Stromal cell of bone marrow (primary cell): ENCODE data around the gene ADTRP.
A peak's percentile ranks its signal among the peaks of the same experiment; 100 is the strongest.

ENCODE experiments used
- DNase-seq: peaks from one replicate; pipeline ENCODE4 v3.0.0-alpha.2; 2012; ENCODE audit warnings: low read depth

The ADTRP gene

DNA sequence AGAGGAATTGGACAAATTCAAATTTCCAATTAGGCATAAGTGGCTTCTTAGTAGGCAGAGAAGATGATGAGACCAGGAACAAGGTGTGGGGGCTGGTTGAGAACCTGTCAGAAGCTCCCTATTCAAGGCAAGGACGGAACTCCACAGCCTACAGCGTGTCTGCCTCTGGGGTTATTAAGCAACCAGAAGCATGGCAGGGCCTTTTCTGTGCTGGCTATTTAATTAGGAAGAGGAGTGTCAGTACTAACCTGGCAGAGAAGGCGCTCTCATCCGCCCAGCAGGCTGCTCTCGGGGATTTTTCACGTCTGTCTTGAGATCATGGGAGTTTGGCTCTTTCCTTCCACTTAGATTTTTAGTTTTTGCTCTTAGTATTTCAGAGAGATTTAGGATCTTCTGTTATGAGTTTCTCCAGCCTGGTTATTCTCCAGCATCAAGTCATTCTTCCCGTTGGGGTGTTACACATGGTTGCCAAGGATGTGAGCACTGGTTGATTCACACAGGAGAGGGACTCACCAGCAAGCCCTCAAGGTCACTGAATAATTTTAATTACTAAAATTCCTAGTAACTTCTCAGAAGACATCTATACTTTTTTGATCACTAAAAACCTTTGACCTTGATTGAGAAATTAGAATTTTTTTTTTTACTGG lies 23.9 kb downstream of the ADTRP start:
- peak; percentile 85 for DNase-seq

DNA sequence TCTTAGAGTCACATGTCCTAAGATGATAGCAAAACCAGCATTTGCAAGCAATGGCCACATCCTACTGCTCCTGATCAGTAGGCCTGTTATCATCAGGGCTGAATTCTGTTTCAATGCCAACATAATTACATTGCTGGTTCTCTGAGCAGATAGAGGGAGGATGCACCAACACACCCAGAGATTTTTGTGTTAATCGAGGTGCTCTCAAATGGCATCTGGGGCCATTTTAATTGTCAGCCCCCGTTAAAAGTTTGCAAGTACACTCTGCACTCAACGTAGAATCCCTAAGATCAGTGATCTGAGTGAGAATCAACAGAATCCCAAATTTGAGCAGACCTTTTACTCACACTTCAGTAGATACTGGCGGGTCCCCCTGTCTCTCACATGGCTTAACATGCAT lies 24.8 kb downstream of the ADTRP start:
- no peak for DNase-seq

DNA sequence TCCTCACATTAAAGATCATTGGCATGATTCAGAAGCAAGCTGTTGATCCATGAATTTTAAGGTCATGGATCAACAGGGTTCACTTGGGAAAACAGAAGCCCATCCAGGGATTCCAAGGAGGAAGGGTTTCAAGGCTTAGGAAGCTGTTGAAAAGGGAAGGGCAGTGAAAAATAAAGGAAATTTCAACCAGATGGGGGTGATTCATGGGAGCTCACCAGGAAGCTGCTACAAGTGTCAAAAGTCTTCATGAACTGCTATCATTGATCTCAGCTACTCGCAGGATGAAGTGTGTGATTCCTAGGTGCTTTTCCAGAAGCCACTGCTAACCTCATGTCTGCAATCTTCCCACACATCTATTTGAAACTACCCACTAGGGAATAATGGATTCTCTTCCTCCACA lies 26.2 kb downstream of the ADTRP start:
- no peak for DNase-seq

DNA sequence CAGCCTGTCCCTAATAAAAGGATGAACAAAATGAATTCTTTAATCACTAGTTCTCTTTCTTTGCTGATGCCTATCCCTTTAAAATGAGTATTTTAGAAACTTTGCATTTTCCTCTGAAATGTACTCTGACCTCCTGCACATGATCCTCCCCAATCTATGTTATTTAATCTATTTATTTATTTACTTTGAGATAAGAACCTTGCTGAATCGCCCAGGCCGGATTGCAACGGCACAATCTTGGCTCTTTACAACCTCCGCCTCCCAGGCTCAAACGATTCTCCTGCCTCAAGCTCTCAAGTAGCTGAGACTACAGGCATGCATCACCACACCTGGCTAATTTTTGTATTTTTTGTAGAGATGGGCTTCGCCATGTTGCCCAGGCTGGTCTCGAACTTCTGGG lies 27.9 kb downstream of the ADTRP start:
- DNase-seq, result no peak

DNA sequence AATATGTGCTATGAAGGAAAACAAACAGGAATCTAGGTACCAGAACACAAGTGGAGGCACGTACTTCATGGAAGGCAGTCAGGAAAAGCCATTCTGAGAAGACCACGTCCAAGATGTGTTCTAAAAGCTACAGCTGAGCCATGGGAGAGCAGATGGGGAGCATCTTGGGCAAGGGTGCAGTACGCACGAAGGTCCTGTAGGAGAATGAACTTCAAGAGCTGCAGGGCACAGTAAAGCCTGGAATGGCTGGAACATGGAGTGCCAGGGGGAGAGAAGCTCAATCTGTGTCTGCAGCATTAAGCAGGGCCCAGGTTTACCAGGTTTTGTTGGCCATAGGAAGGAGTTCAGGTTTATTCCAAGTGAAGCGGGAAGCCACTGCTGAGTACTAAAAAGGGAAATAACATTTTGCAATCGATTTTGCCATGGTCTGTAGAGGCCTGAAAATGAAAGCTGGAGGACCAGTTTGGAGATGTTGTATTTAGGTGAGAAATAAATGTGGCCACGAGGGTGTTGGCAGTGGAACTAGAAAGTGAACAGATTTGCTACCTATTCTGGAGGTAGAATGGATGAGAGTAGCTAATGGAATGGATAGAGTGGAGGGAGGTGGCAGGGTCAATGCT lies 29.9 kb downstream of the ADTRP start:
- DNase-seq, result no peak

DNA sequence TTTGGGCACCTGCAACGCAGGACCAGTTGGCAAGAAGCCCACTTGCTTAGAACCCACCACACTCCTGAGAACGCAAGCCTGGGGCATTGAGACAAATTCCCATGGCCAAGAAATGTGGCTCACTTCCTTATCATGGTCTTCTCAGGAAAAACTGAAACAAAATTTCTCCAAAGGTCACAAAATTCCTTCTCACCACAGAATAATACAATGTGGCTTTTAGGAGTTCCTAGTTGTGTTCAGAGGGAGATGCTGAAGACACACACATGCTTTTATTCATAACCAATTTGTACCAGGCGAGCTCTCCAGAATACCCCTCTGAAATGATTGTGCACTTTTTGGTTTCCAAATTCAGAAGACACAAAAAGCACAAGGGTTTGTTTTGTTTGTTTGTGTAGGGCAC lies 31.6 kb downstream of the ADTRP start:
- DNase-seq, result no peak

DNA sequence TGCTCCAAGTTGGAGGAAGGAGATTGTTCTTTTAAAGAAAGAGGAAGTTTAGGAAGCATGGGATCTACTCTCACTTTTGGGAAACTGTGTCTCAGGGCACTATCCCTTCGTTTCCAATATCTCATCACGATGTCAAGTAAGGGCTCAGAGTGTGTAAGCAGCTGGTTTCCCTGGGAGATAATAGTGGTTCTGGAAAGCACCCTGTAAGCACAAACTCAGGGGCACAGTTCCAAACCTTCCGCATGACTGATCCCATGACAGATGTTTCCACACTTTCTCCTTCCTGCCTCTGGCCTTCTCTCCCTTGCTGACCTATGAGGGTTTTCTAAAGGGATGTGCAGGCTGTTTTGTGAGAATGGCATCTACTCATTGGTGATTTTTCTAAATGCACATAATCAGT lies 33.9 kb downstream of the ADTRP start:
- peak; percentile 96 for DNase-seq

DNA sequence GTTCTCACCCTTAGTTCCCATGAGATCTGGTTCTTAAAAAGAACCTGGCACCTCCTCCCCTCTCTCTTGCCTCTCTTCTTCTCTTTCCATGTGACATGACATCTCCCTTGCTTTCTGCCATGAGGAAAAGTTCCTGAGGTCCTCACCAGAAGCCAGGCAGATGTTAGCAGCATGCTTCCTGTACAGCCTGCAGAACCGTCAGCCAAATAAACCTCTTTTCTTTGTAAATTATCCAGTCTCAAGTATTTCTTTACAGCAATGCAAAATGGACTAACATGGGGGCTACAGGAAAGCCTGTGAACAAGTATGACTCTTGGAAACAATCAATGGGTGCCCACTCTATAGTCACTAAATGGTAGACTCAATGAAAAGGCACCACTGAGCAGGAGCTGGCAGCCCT lies 34.5 kb downstream of the ADTRP start:
- DNase-seq, result no peak

DNA sequence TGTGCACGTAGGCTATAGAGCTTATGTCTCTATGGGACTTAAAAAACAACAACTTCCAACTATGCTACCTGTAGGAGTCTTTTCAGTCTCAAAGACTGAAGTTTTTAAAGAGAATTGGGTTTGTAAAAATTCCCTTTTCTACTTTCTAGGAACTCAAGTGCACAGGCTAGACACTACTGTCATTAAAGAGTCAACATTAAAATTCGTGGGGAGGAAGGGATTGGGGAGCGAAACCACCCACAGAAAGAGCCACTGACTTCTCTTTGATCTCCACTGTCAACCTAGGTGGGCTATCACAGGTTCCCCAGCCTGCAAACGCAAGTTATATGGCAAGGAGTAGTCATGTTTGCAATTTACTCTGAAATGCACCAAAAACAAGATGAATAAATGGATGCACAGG lies 37.7 kb downstream of the ADTRP start:
- no peak for DNase-seq

DNA sequence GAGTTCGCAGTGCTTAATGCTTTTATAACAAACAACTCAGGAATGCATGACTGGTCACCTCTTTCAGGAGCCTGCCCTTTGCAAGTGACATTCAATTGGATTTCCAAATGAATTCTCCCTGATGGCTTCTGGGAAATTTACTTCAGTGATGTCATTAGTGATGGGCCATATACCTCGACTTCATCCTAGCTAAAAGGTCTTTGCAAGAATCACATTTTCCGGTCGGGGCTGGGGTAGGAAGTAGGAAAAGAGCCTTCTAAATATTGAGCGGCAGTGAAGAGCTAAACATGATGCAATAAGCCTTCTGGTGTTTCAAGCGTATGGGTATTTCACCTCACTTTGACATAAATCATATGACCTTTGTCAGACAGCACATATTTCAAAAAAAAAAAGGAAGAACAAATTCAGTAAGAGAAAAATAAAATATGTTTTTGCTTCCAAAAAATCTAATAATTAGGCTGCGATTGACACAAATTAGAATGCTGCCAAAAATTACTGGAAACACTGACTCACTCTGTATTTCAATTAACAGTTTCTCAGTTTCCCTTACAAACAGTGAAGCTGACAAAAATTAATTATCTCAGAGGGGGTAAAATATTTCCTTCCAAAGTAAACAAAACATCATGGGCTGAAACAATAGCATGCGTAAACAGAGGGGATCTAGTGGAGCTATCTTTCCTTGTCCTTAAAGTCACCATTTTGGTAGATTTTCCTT lies 39.8 kb downstream of the ADTRP start:
- no peak for DNase-seq

DNA sequence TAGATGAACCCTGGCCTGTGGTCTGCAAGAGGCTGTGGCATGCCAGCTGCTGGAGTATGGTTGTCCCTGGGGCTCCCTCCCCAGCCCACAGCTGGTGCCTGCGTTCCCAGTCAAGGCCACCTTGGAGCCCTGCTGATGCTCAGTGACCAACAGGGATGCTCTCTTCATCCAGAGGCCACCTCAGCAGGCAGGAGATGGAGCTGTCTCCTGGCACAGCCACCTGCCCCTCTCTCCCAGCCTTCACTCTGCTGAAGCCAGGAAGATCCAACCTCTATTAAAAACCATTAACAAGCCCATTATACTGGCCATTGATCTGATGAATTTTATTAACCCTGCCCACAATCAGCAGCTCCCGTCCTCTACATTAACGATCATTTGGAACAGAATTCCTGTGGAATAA lies 40.4 kb downstream of the ADTRP start:
- DNase-seq, result no peak

DNA sequence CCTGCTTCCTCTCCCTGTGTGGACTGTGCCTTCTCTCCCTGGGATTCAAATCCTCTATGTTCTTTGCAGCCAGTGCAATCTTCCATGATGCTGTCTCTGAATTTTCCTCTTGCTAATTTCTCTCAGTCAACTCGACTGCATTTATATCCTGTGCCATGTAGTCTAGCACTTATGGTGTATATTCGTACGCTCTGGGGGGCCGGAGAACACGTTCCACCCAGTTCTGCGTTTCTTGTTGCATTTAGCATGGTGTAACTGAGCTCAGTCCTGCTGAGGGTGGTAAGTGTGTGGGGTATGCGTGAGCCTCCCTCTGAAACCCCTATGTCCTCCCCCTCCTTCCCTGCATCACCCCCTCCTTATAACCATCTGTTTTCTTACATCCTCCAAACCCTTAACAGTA lies 42.0 kb downstream of the ADTRP start:
- no peak for DNase-seq

DNA sequence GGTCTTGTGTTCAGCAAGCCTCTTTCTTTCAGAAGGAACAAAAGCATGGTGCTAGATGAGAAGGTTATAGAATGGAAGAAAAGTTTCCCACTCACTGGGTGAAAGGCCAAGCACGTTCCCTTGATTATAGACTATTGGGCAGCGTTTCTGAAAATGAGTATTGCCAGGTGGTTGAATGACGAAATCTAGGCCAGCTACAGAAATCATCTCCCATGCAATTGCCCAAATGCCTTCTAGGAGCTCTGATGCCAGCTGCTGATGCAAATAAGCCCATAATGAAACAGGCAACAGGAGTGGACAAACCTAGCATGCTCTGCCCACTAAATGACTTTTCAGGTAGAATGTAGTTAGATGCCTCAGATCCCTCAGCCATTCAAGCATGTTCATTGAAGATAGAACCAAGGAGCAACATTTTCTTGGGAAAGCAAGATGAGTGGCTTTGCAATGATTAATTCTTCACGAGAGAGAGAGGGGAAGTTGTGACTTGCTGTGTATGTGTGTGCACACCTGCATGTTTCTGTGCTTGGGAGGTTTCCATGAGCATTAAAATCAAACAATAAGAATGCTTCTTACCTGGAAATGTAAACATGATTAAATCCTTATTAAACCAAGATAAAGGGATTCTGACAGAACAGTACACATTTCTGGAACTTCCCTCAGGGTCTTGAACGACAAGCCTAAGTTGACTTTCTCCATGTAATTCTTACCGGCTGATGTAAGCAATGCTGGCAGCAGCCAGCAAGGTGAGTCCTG lies 43.6 kb downstream of the ADTRP start:
- DNase-seq, result no peak

DNA sequence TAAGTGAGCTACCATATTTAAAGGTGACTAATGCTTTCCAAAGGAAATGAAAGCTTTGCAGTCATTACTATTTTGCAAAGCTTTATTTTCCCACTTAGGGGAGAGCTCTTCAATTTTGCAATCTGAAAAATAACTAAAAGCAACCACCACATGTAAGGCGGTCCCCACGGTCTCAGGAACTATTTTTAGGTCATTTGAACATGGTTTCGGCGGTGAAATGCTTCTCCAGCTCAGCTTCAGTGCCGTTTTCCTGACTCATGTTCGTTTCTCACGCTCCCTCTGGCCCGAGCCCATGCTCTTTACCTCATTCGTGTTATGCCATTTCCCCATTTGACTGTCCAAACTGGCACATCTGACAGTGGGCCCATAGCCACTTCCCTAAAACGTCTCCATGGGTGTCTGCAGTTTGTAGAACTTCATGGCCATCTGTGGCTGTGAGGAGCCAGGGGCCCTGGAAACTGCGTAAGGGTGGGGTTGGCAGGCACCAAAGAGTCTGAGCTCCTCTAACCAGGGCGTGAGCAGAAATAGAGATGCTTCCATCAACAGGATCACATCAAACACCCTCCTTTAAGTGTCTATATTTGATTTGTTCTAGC lies 46.5 kb downstream of the ADTRP start:
- DNase-seq, result peak; percentile 99

DNA sequence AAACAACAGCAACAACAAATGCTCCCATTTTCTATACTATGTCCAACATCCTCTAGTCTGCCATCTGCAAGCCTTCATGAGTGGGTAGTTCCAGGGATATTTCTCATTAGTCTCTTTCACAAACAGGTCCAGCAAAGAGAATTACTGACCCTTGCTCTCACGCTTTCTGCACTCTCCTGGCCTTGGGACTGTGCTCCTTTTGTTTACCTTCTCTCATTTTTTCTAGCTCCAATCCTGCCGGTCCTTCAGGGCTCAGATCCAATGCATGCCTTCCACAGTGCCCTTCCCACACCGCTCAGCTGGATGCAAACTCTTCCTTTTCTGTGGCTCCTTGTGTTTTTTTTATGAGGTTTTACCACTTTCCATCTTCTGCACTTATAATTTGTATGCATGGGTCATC lies 47.2 kb downstream of the ADTRP start:
- DNase-seq, result no peak

DNA sequence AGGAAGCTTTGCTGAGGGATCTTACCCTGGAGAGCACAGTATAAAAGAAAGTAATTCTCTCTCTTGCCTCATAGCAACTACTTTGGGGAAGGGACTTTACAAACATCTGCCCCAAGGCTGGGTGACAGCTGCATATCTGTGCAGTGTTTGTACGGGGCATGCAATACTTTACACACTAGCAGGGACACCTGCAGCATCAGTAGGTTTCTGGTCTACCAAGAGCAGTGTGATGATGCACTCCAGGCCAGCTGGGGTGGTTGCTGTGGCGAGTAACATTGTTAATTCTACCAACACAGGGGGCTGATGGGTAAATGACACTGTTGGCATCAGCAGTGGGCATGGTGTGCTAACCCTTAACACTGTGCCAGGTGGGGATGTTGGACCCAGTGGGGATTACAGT lies 48.0 kb downstream of the ADTRP start:
- no peak for DNase-seq

DNA sequence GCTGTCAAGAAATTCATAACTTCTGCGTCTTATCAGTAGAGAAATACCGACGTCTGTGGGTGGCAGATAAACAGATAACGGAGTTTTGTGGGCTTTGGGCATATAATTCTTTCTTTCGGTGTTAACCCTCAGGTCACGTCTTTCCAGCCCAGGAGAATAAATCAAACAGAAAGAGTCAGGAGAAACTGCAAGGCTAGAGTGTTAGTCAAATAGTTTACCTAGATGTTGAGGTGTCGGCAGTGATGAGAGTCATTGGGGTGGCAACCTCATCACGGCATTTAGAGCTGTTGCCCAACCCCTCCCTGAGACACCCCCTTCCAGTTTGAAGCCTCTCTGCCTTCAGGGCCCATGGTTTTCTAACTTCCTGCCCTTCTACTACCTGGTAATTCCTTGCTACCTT lies 49.5 kb downstream of the ADTRP start:
- DNase-seq, result no peak

DNA sequence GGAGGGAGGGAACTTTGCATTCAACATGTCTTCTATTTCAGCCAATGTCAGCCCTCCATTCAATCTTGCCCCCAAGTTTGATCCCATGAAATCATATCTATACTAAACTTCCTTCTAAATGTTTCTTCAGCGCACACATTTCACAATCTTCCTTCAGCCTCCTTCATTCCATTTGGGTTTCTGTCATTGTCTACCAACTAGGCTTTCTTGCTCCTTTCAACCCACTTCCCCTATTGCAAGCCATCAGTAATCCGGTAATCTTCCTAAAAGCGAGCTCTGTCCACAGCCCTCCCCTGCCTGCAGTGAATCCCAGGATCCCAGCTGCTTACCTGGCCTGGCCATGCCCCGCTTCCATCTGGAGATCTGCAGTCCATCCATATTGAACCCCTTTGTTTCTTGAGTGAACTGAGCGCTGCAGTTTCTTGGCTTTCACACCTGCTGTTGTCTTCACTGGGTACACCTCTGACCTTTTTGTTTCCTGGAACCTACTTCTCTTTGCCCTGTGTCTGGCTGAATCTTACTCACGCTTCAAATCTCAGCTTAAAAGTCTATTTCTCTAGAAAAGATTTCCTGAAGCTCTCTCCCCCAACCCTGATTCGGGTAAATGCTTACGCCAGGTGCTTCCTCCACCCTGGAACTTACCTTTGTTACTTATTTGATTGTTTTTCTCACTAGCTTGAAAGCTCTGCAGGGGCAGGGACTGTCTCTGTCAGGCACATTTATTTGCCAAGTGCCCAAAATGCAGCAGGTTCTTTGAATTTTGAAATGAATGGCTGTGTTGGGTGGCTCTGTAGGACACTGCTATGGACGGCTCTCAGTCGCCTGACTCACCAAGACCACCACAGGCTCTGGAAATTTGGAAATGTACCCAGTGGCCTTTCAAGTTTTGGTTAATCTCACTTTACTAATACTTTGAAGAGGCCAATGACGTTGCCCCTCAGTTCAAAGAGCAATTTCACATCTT lies 50.3 kb downstream of the ADTRP start:
- no peak for DNase-seq

DNA sequence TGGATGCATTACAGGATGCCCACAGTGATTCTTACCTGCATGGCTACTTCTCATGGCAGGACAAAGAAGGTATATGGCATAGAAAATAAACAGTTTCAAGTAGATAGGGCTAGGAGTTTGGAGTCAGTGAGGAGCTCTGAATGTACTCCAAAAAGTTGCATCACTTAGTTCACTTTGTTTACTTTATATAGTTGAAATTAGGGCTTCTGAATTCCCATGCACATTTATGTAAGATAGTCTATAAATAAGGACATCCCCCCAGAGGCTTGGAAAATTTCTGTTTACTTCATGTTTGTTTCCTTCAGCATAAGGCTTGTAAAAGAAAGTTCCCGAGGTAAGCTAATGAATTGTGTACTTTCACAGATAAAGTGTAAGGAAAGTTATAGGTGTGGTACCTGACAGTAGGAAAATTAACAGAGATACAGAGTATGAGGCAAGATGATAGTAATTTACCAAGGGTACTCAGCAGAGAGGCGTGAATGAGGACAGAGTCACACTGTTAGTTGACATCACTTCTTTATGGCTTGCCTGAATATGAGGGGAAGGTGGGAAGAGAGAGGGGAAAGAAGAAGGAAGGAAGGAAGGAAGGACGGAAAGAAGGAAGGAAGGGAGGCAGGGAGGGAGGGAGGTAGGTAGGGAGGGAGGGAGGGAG lies 51.1 kb downstream of the ADTRP start:
- DNase-seq, result no peak

DNA sequence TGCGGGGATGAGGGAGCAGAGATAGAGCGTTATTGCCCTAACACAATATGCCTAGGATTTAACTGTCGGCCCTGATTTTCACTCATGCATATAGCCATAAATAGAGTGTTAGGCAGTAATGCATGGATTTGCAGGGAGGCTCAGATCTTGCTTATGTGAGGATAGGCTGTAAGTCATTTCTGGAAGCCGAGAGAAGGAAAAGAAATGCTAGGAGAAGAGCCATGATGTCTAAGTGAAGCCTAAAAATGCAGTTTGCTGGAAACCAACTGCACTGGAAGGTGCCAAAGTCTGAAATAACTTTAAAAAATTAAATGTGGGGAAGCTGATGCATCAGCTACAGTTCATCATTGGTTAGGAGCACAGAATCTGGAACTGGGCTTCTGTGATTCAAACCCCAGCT lies 54.3 kb downstream of the ADTRP start:
- no peak for DNase-seq
